Fibroblast of skin of right quadriceps (primary cell): ENCODE measurements around the gene GNAI3.

ENCODE experiments used
- DNase-seq: peaks from one replicate; pipeline ENCODE4 v3.0.0-alpha.2; 2013

GNAI3 gene

GRCh38 chr1:109548321-109549267, at the start of gene GNAI3:
Gene GNAI3 (plus strand): TSS chr1:109548615. CDS start chr1:109548721, 106 bp downstream.
- peak; percentile 95 for DNase-seq

GRCh38 chr1:109499081-109499480, 49.3 kb upstream of the GNAI3 start:
- no peak for DNase-seq

GRCh38 chr1:109499661-109500536, 48.5 kb upstream of the GNAI3 start:
- peak; percentile 47 for DNase-seq

- peak; percentile 73 for DNase-seq
Measured at GRCh38 chr1:109500941-109501381, 47.5 kb upstream of the GNAI3 start.

- no peak for DNase-seq
Measured at GRCh38 chr1:109501644-109502363, 46.6 kb upstream of the GNAI3 start.

- DNase-seq = no peak
Measured at GRCh38 chr1:109502364-109502851, 46.0 kb upstream of the GNAI3 start.

- no peak for DNase-seq
Measured at GRCh38 chr1:109503935-109504334, 44.5 kb upstream of the GNAI3 start.

GRCh38 chr1:109504974-109505373, 43.4 kb upstream of the GNAI3 start:
- DNase-seq = no peak

GRCh38 chr1:109508001-109508872, 40.2 kb upstream of the GNAI3 start:
- DNase-seq = no peak

GRCh38 chr1:109508873-109509175, 39.6 kb upstream of the GNAI3 start:
- no peak for DNase-seq

- peak; percentile 33 for DNase-seq
Measured at GRCh38 chr1:109509176-109510134, 39.0 kb upstream of the GNAI3 start, which contains the start of gene AMIGO1. Gene AMIGO1 (minus strand): TSS chr1:109509727. CDS start chr1:109508912, 815 bp downstream.

GRCh38 chr1:109513110-109513710, 35.2 kb upstream of the GNAI3 start:
- DNase-seq = no peak

- no peak for DNase-seq
Measured at GRCh38 chr1:109514846-109515245, 33.6 kb upstream of the GNAI3 start.

GRCh38 chr1:109516872-109517271, 31.5 kb upstream of the GNAI3 start:
- peak; percentile 57 for DNase-seq

- DNase-seq = no peak
Measured at GRCh38 chr1:109517337-109517736, 31.1 kb upstream of the GNAI3 start.

- peak; percentile 23 for DNase-seq
Measured at GRCh38 chr1:109521002-109521951, 27.1 kb upstream of the GNAI3 start.

GRCh38 chr1:109522026-109522425, 26.4 kb upstream of the GNAI3 start:
- DNase-seq = no peak

GRCh38 chr1:109523706-109524105, 24.7 kb upstream of the GNAI3 start:
- DNase-seq = no peak
